ENCODE results near the gene RREB1.

- TF ChIP-seq, protein P1, sequence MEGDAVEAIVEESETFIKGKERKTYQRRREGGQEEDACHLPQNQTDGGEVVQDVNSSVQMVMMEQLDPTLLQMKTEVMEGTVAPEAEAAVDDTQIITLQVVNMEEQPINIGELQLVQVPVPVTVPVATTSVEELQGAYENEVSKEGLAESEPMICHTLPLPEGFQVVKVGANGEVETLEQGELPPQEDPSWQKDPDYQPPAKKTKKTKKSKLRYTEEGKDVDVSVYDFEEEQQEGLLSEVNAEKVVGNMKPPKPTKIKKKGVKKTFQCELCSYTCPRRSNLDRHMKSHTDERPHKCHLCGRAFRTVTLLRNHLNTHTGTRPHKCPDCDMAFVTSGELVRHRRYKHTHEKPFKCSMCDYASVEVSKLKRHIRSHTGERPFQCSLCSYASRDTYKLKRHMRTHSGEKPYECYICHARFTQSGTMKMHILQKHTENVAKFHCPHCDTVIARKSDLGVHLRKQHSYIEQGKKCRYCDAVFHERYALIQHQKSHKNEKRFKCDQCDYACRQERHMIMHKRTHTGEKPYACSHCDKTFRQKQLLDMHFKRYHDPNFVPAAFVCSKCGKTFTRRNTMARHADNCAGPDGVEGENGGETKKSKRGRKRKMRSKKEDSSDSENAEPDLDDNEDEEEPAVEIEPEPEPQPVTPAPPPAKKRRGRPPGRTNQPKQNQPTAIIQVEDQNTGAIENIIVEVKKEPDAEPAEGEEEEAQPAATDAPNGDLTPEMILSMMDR (IDR thresholded peaks at IDR 0.05) = no peak
- no peak for TF ChIP-seq EP300 (IDR thresholded peaks at IDR 0.05; ENCODE audit: low read depth)
- no peak for TF ChIP-seq POLR2A (IDR thresholded peaks at IDR 0.05)
- peak in 1 of 3 donors; percentile 40 for TF ChIP-seq POLR2AphosphoS5 (IDR thresholded peaks at IDR 0.05)
Observed at GRCh38 chr6:7138921-7139358, 31.2 kb downstream of the RREB1 start.

Measured in transverse colon (tissue), 4 donors.